CD4-positive, alpha-beta T cell (primary cell): ENCODE data around the gene RNF128. TPM values are rescaled to one million over a fixed set of nuclear protein-coding genes. Genes with fewer than 3 reads are reported as not detected.

ENCODE experiments used
- ATAC-seq: fragments of 200-7000 bp; cut with Tn5 transposase; one replicate; pipeline ENCODE4 v1.10.0; 2022; ENCODE audit warnings: mild to moderate bottlenecking; ENCODE audit not compliant: poor library complexity
- CTCF ChIA-PET: fragments of 350-600 bp; sonication (Branson Sonifier 250); formaldehyde crosslinking; loops from one replicate; lab custom pipeline; 2021; ENCODE audit warnings: antibody characterized with exemption, inconsistent platforms; lab: Charles Lee
- POLR2A ChIA-PET: fragments of 350-600 bp; sonication (Branson Sonifier 250); formaldehyde crosslinking; loops from one replicate; lab custom pipeline; 2021; ENCODE audit warnings: antibody characterized with exemption, inconsistent platforms; lab: Charles Lee
- DNase-seq, 14 experiments: peaks; one replicate each; pipeline ENCODE4 v3.0.0-alpha.2; 2013 to 2020; ENCODE audit warnings: mixed read lengths in 2 of 14
- H3K27ac ChIP-seq, 2 donors: one replicate each; pipeline versions ENCODE4 v1.5.1 to v1.7.0; 2013; ENCODE audit warnings: low read length in 2 of 2, low read depth in 1 of 2, mild to moderate bottlenecking in 1 of 2
- H3K27me3 ChIP-seq, 2 experiments: 1 replicate in 1 of 2; 2 replicates in 1 of 2; pipeline versions ENCODE4 v1.6.1 to v1.7.0; 2013; ENCODE audit warnings: low read length in 2 of 2, control low read depth in 1 of 2, mild to moderate bottlenecking in 1 of 2, moderate library complexity in 1 of 2; ENCODE audit not compliant: insufficient read depth in 2 of 2, control insufficient read depth in 1 of 2
- H3K36me3 ChIP-seq: one replicate; pipeline ENCODE4 v1.6.1; 2013; ENCODE audit warnings: low read length, control low read depth; ENCODE audit not compliant: insufficient read depth
- H3K4me1 ChIP-seq: one replicate; pipeline ENCODE4 v1.6.1; 2013; ENCODE audit warnings: low read length, control low read depth; ENCODE audit not compliant: insufficient read depth
- H3K4me3 ChIP-seq: one replicate; pipeline ENCODE4 v1.5.1; 2013; ENCODE audit warnings: mild to moderate bottlenecking, low read length, moderate library complexity
- H3K9me3 ChIP-seq, 2 experiments: 1 replicate in 1 of 2; 2 replicates in 1 of 2; pipeline versions ENCODE4 v1.6.1 to v1.7.0; 2013; ENCODE audit warnings: low read length in 2 of 2, mild to moderate bottlenecking in 2 of 2, control low read depth in 1 of 2, moderate library complexity in 1 of 2; ENCODE audit not compliant: control insufficient read depth in 1 of 2, insufficient read depth in 1 of 2
- H3K27ac Mint-ChIP-seq: one replicate; pipeline ENCODE4 v1.8.0; 2020; ENCODE audit warnings: mixed read lengths
- H3K27me3 Mint-ChIP-seq: one replicate; pipeline ENCODE4 v1.8.0; 2021; ENCODE audit warnings: mixed read lengths
- H3K36me3 Mint-ChIP-seq: one replicate; pipeline ENCODE4 v1.8.0; 2021; ENCODE audit warnings: low read depth, mixed read lengths
- H3K4me1 Mint-ChIP-seq: one replicate; pipeline ENCODE4 v1.8.0; 2021; ENCODE audit warnings: low read depth, mixed read lengths
- H3K4me3 Mint-ChIP-seq: one replicate; pipeline ENCODE4 v1.8.0; 2020; ENCODE audit warnings: mild to moderate bottlenecking, mixed read lengths
- H3K9me3 Mint-ChIP-seq: one replicate; pipeline ENCODE4 v1.8.0; 2020; ENCODE audit warnings: mixed read lengths
- CTCF ChIP-seq: fragments of 200-600 bp; IDR thresholded peaks from one replicate; pipeline ENCODE4 v1.8.0; 2022; ENCODE audit warnings: antibody characterized with exemption, mild to moderate bottlenecking
- intact Hi-C, 2 experiments: fragments of 100-400 bp; cut with DNase I in 1 of 2; cut with micrococcal nuclease in 1 of 2; formaldehyde crosslinking; loops; one replicate each; pipeline versions ENCODE4 v1.15.1 to v1.9.0; 2023 to 2025; cut with DNase I, micrococcal nuclease
- total RNA-seq, 174 experiments: library from RNA in 2 of 174; stranded (reverse) in 2 of 174; gene quantifications; one replicate each; pipeline ENCODE4 v1.2.3 and lab custom pipeline; 2021 to 2026

RNF128 gene
- total RNA-seq, 2 experiments from 2014 or later: not detected

GRCh38 chrX:106742805-106743204, 16.3 kb downstream of the RNF128 start:
- no peaks in the 10 kb centered on the region for H3K4me1 Mint-ChIP-seq
- no peaks in the 10 kb centered on the region for H3K36me3 ChIP-seq
- H3K4me1 ChIP-seq: no peaks in the 10 kb centered on the region
- H3K27ac ChIP-seq: no peak overlapping the region
- ATAC-seq (no peak), DNase-seq (no peak)
- no peak overlapping the region for H3K27ac Mint-ChIP-seq
- peaks cover 0 to 4% of the 10 kb centered on the region in 2 experiments for H3K27me3 ChIP-seq
- H3K27me3 Mint-ChIP-seq: peaks cover 4% of the 10 kb centered on the region
- no peak overlapping the region for H3K4me3 ChIP-seq
- TF ChIP-seq CTCF: no peak
- intact Hi-C loops: no loop called here
- H3K9me3 Mint-ChIP-seq: no peaks in the 10 kb centered on the region
- H3K4me3 Mint-ChIP-seq: no peak overlapping the region
- H3K36me3 Mint-ChIP-seq: no peaks in the 10 kb centered on the region
- POLR2A ChIA-PET: no interaction called here
- CTCF ChIA-PET: no interaction called here
- H3K9me3 ChIP-seq: no peaks in the 10 kb centered on the region

GRCh38 chrX:106748377-106748776, 21.9 kb downstream of the RNF128 start:
- CTCF ChIA-PET: no interaction called here

GRCh38 chrX:106751407-106751806, 24.9 kb downstream of the RNF128 start:
- Histone ChIP-seq H3K36me3 (no peaks in the 10 kb centered on the region), H3K4me1 (no peaks in the 10 kb centered on the region), H3K27me3 (no peaks in the 10 kb centered on the region), H3K9me3 (peaks cover 0 to 6% of the 10 kb centered on the region in 2 experiments), H3K4me3 (no peak overlapping the region), H3K27ac (no peak overlapping the region)
- no peak for ATAC-seq
- no peak overlapping the region for H3K4me3 Mint-ChIP-seq
- no peak overlapping the region for H3K27ac Mint-ChIP-seq
- CTCF ChIA-PET: no interaction called here
- no peak for TF ChIP-seq CTCF
- intact Hi-C loops: no loop called here
- H3K36me3 Mint-ChIP-seq: no peaks in the 10 kb centered on the region
- POLR2A ChIA-PET: no interaction called here
- peaks cover 9% of the 10 kb centered on the region for H3K27me3 Mint-ChIP-seq
- DNase-seq: no peak
- H3K4me1 Mint-ChIP-seq: no peaks in the 10 kb centered on the region
- no peaks in the 10 kb centered on the region for H3K9me3 Mint-ChIP-seq

More at GRCh38 chrX:106748377-106748776, 21.9 kb downstream of the RNF128 start:
- no peak overlapping the region for H3K4me3 ChIP-seq
- ATAC-seq (no peak), DNase-seq (no peak)
- no peaks in the 10 kb centered on the region for H3K36me3 ChIP-seq
- peaks cover 4% of the 10 kb centered on the region for H3K27me3 Mint-ChIP-seq
- no peak overlapping the region for H3K27ac ChIP-seq
- H3K27ac Mint-ChIP-seq: no peak overlapping the region
- H3K9me3 ChIP-seq: peaks cover 0 to 6% of the 10 kb centered on the region in 2 experiments
- POLR2A ChIA-PET: no interaction called here
- H3K9me3 Mint-ChIP-seq: no peaks in the 10 kb centered on the region
- H3K4me1 Mint-ChIP-seq: no peaks in the 10 kb centered on the region
- H3K27me3 ChIP-seq: peaks cover 0 to 4% of the 10 kb centered on the region in 2 experiments
- no peaks in the 10 kb centered on the region for H3K4me1 ChIP-seq
- TF ChIP-seq CTCF: no peak
- H3K36me3 Mint-ChIP-seq: no peaks in the 10 kb centered on the region
- no peak overlapping the region for H3K4me3 Mint-ChIP-seq
- intact Hi-C loops: no loop called here
